CD4-positive, CD25-positive, alpha-beta regulatory T cell (primary cell): ENCODE data around the gene CDK11B. TPM values are rescaled to one million over a fixed set of nuclear protein-coding genes. Genes with fewer than 3 reads are reported as not detected.
"Not testable (repeated sequence)": the region's sequence is repeated elsewhere in the genome, so short reads cannot be mapped to it uniquely, and the experiment has no call there.

ENCODE experiments used
- ATAC-seq, 2 donors: fragments of 150-1000 bp; cut with Tn5 transposase; one replicate each; pipeline ENCODE4 v1.10.0; 2021; ENCODE audit warnings: low read depth in 2 of 2, moderate number of reproducible peaks in 2 of 2, moderate library complexity in 1 of 2
- DNase-seq, 3 donors: peaks; one replicate each; pipeline versions ENCODE4 v3.0.0 to v3.0.0-alpha.2; 2012 to 2022; ENCODE audit warnings: mixed read lengths in 1 of 3
- H3K27ac ChIP-seq: one replicate; pipeline ENCODE4 v1.7.0; 2013; ENCODE audit warnings: mild to moderate bottlenecking, low read length; ENCODE audit not compliant: insufficient read depth, poor library complexity, severe bottlenecking
- H3K27me3 ChIP-seq: one replicate; pipeline ENCODE4 v1.7.0; 2013; ENCODE audit warnings: low read length; ENCODE audit not compliant: control insufficient read depth, insufficient read depth
- H3K36me3 ChIP-seq: one replicate; pipeline ENCODE4 v1.7.0; 2013; ENCODE audit warnings: mild to moderate bottlenecking, low read length, moderate library complexity; ENCODE audit not compliant: control insufficient read depth, insufficient read depth
- H3K4me1 ChIP-seq: 2 replicates; pipeline ENCODE4 v1.7.0; 2013; ENCODE audit warnings: mild to moderate bottlenecking, low read length; ENCODE audit not compliant: insufficient read depth, control insufficient read depth, poor library complexity, severe bottlenecking
- H3K4me3 ChIP-seq: one replicate; pipeline ENCODE4 v1.7.0; 2013; ENCODE audit warnings: low read depth, mild to moderate bottlenecking, low read length, moderate library complexity
- H3K9me3 ChIP-seq, 2 experiments: 1 replicate in 1 of 2; 2 replicates in 1 of 2; pipeline ENCODE4 v1.7.0; 2013; ENCODE audit warnings: low read length in 2 of 2, mild to moderate bottlenecking in 1 of 2, moderate library complexity in 1 of 2; ENCODE audit not compliant: control insufficient read depth in 2 of 2
- H3K27ac Mint-ChIP-seq, 3 donors: one replicate each; pipeline ENCODE4 v1.8.0; 2020 to 2022; ENCODE audit warnings: mild to moderate bottlenecking in 3 of 3, mixed read lengths in 3 of 3, moderate library complexity in 2 of 3
- H3K27me3 Mint-ChIP-seq: one replicate; pipeline ENCODE4 v1.8.0; 2022; ENCODE audit warnings: mild to moderate bottlenecking, mixed read lengths
- H3K36me3 Mint-ChIP-seq: one replicate; pipeline ENCODE4 v1.8.0; 2020; ENCODE audit warnings: mixed read lengths
- H3K4me1 Mint-ChIP-seq, 4 donors: one replicate each; pipeline ENCODE4 v1.8.0; 2020 to 2022; ENCODE audit warnings: mixed read lengths in 4 of 4, mild to moderate bottlenecking in 1 of 4
- H3K4me3 Mint-ChIP-seq, 4 donors: one replicate each; pipeline ENCODE4 v1.8.0; 2020 to 2022; ENCODE audit warnings: mild to moderate bottlenecking in 4 of 4, mixed read lengths in 4 of 4, moderate library complexity in 3 of 4
- H3K9me3 Mint-ChIP-seq, 7 donors: one replicate each; pipeline ENCODE4 v1.8.0; 2020 to 2022; ENCODE audit warnings: mixed read lengths in 7 of 7, mild to moderate bottlenecking in 3 of 7, moderate library complexity in 2 of 7
- polyA plus RNA-seq, 4 donors: library from polyadenylated mRNA; unstranded; fragments of 300-500 nt; fragmentation: Illumina TruSeq; gene quantifications; one replicate each; pipeline ENCODE4 v1.2.3, GENCODE V29; 2021
- total RNA-seq: library from RNA; stranded (reverse); gene quantifications from one replicate; pipeline ENCODE4 v1.2.3, GENCODE V29; 2022

Gene CDK11B
- total and polyA plus RNA-seq, 5 donors from 2014 or later = 9.3 to 47.2 (median 9.8) TPM

GRCh38 chr1:1677718-1678580 lies 19.1 kb upstream of the CDK11B start:
- Mint-ChIP-seq H3K9me3 (peaks cover 0 to 2% (median 0%) of the 10 kb centered on the region in 7 donors), H3K4me1 (peaks cover 0 to 37% (median 23%) of the 10 kb centered on the region in 4 donors), H3K36me3 (peaks cover 7% of the 10 kb centered on the region), H3K27me3 (no peaks in the 10 kb centered on the region), H3K27ac (peak overlapping the region; percentile 98 to 100 (median 99)), H3K4me3 (peak overlapping the region; percentile 81 to 96 (median 94))
- peak; percentile 70 to 77 for ATAC-seq
- Histone ChIP-seq H3K4me3 (peak overlapping the region; percentile 72), H3K27ac (peak overlapping the region; percentile 79), H3K36me3 (no peaks in the 10 kb centered on the region), H3K9me3 (no peaks in the 10 kb centered on the region), H3K27me3 (no peaks in the 10 kb centered on the region), H3K4me1 (peaks cover 18% of the 10 kb centered on the region)
- DNase-seq = peak; percentile 31 to 71 (median 57)

- not testable (repeated sequence) for H3K27ac Mint-ChIP-seq, H3K9me3 ChIP-seq, H3K27me3 ChIP-seq, ATAC-seq, H3K36me3 ChIP-seq, H3K27me3 Mint-ChIP-seq, H3K27ac ChIP-seq, H3K4me3 ChIP-seq, DNase-seq, H3K36me3 Mint-ChIP-seq, H3K9me3 Mint-ChIP-seq, H3K4me3 Mint-ChIP-seq
- H3K4me1 ChIP-seq = peaks cover 18% of the 10 kb centered on the region
- peaks cover 0 to 29% (median 18%) of the 10 kb centered on the region in 4 donors for H3K4me1 Mint-ChIP-seq
These were observed 17.3 kb upstream of the CDK11B start for GRCh38 chr1:1676087-1676486.

GRCh38 chr1:1675218-1675617 lies 16.4 kb upstream of the CDK11B start:
- DNase-seq, H3K36me3 ChIP-seq, H3K27ac Mint-ChIP-seq, H3K4me3 ChIP-seq, H3K9me3 Mint-ChIP-seq, H3K36me3 Mint-ChIP-seq, H3K27me3 ChIP-seq, H3K4me3 Mint-ChIP-seq, H3K27me3 Mint-ChIP-seq, ATAC-seq, H3K9me3 ChIP-seq, H3K27ac ChIP-seq: not testable (repeated sequence)
- peaks cover 0 to 24% (median 18%) of the 10 kb centered on the region in 4 donors for H3K4me1 Mint-ChIP-seq
- H3K4me1 ChIP-seq = peaks cover 18% of the 10 kb centered on the region

- not testable (repeated sequence) for H3K4me3 Mint-ChIP-seq, H3K27me3 Mint-ChIP-seq
- peak overlapping the region in 2 of 3 donors; percentile 69 to 91 for H3K27ac Mint-ChIP-seq
These were observed 16.0 kb upstream of the CDK11B start for GRCh38 chr1:1674806-1675205.

GRCh38 chr1:1672181-1672965 lies 13.6 kb upstream of the CDK11B start:
- Mint-ChIP-seq H3K4me1 (peaks cover 0 to 6% (median 2%) of the 10 kb centered on the region in 4 donors), H3K4me3 (no peak overlapping the region), H3K9me3 (no peaks in the 10 kb centered on the region), H3K27ac (peak overlapping the region in 1 of 3 donors; percentile 34), H3K36me3 (peaks cover 6% of the 10 kb centered on the region), H3K27me3 (no peaks in the 10 kb centered on the region)
- no peak for DNase-seq
- Histone ChIP-seq H3K27ac (no peak overlapping the region), H3K27me3 (no peaks in the 10 kb centered on the region), H3K4me1 (peaks cover 1% of the 10 kb centered on the region), H3K36me3 (peaks cover 22% of the 10 kb centered on the region), H3K4me3 (no peak overlapping the region), H3K9me3 (no peaks in the 10 kb centered on the region)
- no peak for ATAC-seq

More at GRCh38 chr1:1674806-1675205, 16.0 kb upstream of the CDK11B start:
- not testable (repeated sequence) for H3K27me3 ChIP-seq, H3K4me3 ChIP-seq, H3K36me3 Mint-ChIP-seq, H3K9me3 ChIP-seq, H3K9me3 Mint-ChIP-seq, DNase-seq, ATAC-seq, H3K27ac ChIP-seq
- H3K36me3 ChIP-seq = peaks cover 10% of the 10 kb centered on the region
- peaks cover 18% of the 10 kb centered on the region for H3K4me1 ChIP-seq
- peaks cover 0 to 24% (median 19%) of the 10 kb centered on the region in 4 donors for H3K4me1 Mint-ChIP-seq

- H3K36me3 Mint-ChIP-seq = peaks cover 7% of the 10 kb centered on the region
- peak overlapping the region in 1 of 3 donors; percentile 32 for H3K27ac Mint-ChIP-seq
- no peak for DNase-seq
- no peak for ATAC-seq
- Histone ChIP-seq H3K9me3 (no peaks in the 10 kb centered on the region), H3K27me3 (no peaks in the 10 kb centered on the region), H3K36me3 (peaks cover 23% of the 10 kb centered on the region), H3K27ac (no peak overlapping the region), H3K4me1 (no peaks in the 10 kb centered on the region), H3K4me3 (no peak overlapping the region)
- H3K9me3 Mint-ChIP-seq = no peaks in the 10 kb centered on the region
- H3K4me3 Mint-ChIP-seq = no peak overlapping the region
- H3K4me1 Mint-ChIP-seq = peaks cover 0 to 7% (median under 1%) of the 10 kb centered on the region in 4 donors
- H3K27me3 Mint-ChIP-seq = no peaks in the 10 kb centered on the region
These were observed 12.7 kb upstream of the CDK11B start for GRCh38 chr1:1671365-1672119.

GRCh38 chr1:1670866-1671265 lies 12.1 kb upstream of the CDK11B start:
- ATAC-seq (no peak), DNase-seq (no peak)
- Histone ChIP-seq H3K4me3 (no peak overlapping the region), H3K27me3 (no peaks in the 10 kb centered on the region), H3K36me3 (peaks cover 27% of the 10 kb centered on the region), H3K9me3 (no peaks in the 10 kb centered on the region), H3K4me1 (no peaks in the 10 kb centered on the region), H3K27ac (no peak overlapping the region)
- Mint-ChIP-seq H3K36me3 (peaks cover 7% of the 10 kb centered on the region), H3K27me3 (no peaks in the 10 kb centered on the region), H3K4me3 (no peak overlapping the region), H3K4me1 (peaks cover 0 to 7% (median under 1%) of the 10 kb centered on the region in 4 donors), H3K27ac (no peak overlapping the region), H3K9me3 (no peaks in the 10 kb centered on the region)
